ENCODE results near the gene PRPF6. TPM values are rescaled to one million over a fixed set of nuclear protein-coding genes. Genes with fewer than 3 reads are reported as not detected.

The PRPF6 gene
- total RNA-seq, 1 donor from 2014 or later = 81.5 TPM

DNA sequence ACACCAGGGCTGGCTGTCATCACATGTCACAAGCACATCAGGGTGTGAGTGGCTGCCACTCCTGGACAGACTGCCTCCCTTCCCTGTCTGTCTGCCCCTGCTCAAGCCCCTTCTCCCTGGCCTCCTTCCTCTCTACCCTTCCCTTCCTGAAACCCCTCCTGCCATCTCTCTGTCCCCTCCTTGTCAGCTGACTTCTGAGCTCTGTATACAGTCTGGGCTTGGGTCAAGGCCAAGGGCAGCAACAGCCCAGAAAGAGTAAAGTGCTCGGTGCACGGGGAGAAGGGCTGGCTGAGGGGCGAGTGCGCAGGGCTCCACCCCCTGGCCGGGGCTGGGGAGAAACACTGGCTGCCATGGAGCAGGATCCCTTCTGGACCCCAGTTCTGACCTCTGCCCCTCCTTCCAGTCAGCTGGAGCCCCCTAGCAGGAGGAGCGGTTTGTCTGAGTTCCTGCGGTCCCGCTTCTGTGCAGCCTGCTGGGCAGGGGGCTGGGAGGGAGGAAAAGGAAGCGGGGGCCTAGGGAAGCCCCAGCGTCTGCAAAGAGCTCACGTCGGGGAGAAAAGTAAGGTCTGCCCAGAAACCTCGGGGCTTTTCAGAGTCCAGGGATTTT lies 101.3 kb downstream of the PRPF6 start:
- no peak overlapping the region for H3K27ac Mint-ChIP-seq (ENCODE audit: unreplicated experiment)
- H3K27me3 Mint-ChIP-seq (ENCODE audit: low read depth) = peaks cover 55% of the 10 kb centered on the region
- DNase-seq (ENCODE audit: low read depth, low spot score) = no peak

More for the DNA sequence above, 101.3 kb downstream of the PRPF6 start:
- no peaks in the 10 kb centered on the region for H3K36me3 Mint-ChIP-seq (ENCODE audit: low read depth)
- no peak for TF ChIP-seq CTCF (conservative IDR thresholded peaks at IDR 0.05)
- no peaks in the 10 kb centered on the region for H3K9me3 Mint-ChIP-seq
- H3K4me1 Mint-ChIP-seq = peaks cover 30% of the 10 kb centered on the region
- peak overlapping the region; percentile 83 for H3K4me3 Mint-ChIP-seq

Small RNA genes within 50 kb of the gene (microRNA-seq; reads per million reads assigned to microRNA genes)
- 14.8 reads per million, percentile 30 among the genes with 10 or more reads in this experiment for gene MIR1914
- gene MIR647 = not detected
- not detected for gene MIR6813

Other genes starting within 250 kb of the PRPF6 start
- 16.5 and 17.6 TPM in 2 replicates for gene LIME1, start 244.5 kb upstream of the PRPF6 start, total RNA-seq
- gene SLC2A4RG, start 241.4 kb upstream of the PRPF6 start, total RNA-seq = 73.3 and 79.1 TPM in 2 replicates
- 23.7 and 23.8 TPM in 2 replicates for gene ZBTB46, start 149.9 kb upstream of the PRPF6 start, total RNA-seq
- gene ABHD16B, start 119.6 kb upstream of the PRPF6 start, total RNA-seq = not detected in 2 replicates
- 57.4 and 58.2 TPM in 2 replicates for gene TPD52L2, start 115.9 kb upstream of the PRPF6 start, total RNA-seq
- 46.9 and 47.3 TPM in 2 replicates for gene DNAJC5, start 86.0 kb upstream of the PRPF6 start, total RNA-seq
- 39.3 and 39.9 TPM in 2 replicates for gene UCKL1, start 24.7 kb upstream of the PRPF6 start, total RNA-seq
- gene ZNF512B, start 11.2 kb upstream of the PRPF6 start, total RNA-seq = 33.0 and 34.0 TPM in 2 replicates
- 6.4 and 8.0 TPM in 2 replicates for gene SAMD10, start 1.5 kb upstream of the PRPF6 start, total RNA-seq
- 2.1 and 2.3 TPM in 2 replicates for gene C20orf204, start 55.0 kb downstream of the PRPF6 start, total RNA-seq
- not detected in 2 replicates for gene SOX18, start 68.5 kb downstream of the PRPF6 start, total RNA-seq
- gene TCEA2, start 82.1 kb downstream of the PRPF6 start, total RNA-seq = 82.5 and 83.3 TPM in 2 replicates
- 11.1 and 11.7 TPM in 2 replicates for gene RGS19, start 98.4 kb downstream of the PRPF6 start, total RNA-seq
- gene OPRL1, start 99.0 kb downstream of the PRPF6 start, total RNA-seq = 0.93 and 0.96 TPM in 2 replicates
- gene LKAAEAR1, start 103.3 kb downstream of the PRPF6 start, total RNA-seq = not detected in 2 replicates
- gene NPBWR2, start 126.4 kb downstream of the PRPF6 start, total RNA-seq = not detected in 2 replicates
- 4.0 and 4.3 TPM in 2 replicates for gene MYT1, start 183.3 kb downstream of the PRPF6 start, total RNA-seq

Data from neural crest cell (in vitro differentiated cells).